ENCODE measurements around the gene FAS. TPM values are rescaled to one million over a fixed set of nuclear protein-coding genes. Genes with fewer than 3 reads are reported as not detected.
A peak's percentile ranks its signal among the peaks of the same experiment; 100 is the strongest.

The FAS gene
- total and polyA plus RNA-seq, 3 donors from 2014 or later: 9.3 to 16.2 (median 10.7) TPM

DNA sequence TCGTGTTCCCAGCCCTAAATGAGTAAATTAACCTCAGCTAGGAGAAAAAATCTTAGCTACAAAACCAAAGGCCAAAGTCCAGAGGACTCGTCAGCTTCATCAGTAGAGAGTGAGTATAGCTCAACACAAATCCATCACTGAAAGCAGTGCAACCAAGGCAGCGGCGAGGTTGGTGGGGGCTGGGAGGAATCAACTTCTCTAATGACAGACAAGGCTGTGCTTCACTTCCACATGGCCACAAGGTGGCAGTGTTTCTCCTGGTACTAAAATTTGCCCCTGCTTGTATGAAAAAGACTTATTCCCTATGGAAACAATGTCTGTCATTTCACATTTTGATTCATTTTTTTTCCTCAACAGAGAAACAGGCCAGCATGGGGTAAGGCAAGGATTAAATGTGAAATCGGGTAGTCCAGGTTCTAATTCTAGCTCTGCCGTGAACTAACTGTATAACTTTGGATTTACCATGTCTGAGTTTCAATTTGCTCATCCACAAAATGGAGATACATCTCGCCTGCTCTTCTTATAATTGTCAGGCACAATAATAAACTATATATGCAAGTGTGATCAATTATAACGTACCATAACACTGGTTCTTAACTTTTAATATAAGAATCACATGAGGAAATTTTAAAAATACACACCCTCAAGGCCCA lies 39.3 kb downstream of the FAS start:
- TF ChIP-seq POLR2A (IDR thresholded peaks at IDR 0.05) (no peak), CTCF (IDR thresholded peaks at IDR 0.05) (peak; percentile 96 to 97 (median 96))
- Histone ChIP-seq H3K4me1 (peaks cover 7% of the 10 kb centered on the region), H3K27ac (no peak overlapping the region), H3K4me3 (no peak overlapping the region), H3K27me3 (no peaks in the 10 kb centered on the region), H3K9me3 (no peaks in the 10 kb centered on the region), H3K36me3 (ENCODE audit: low read depth, missing control alignments) (no peaks in the 10 kb centered on the region)
- peak; percentile 91 for DNase-seq
- WGBS, 2 donors: 30 to 42% methylated on average over 8 of the region's 8 CpGs
- intact Hi-C loops (cut with DNase I; ENCODE audit: low total_unique reads): no loop called here

- 76 to 86% methylated on average over 2 of the region's 2 CpGs for WGBS, 2 donors
- intact Hi-C loops (cut with DNase I; ENCODE audit: low total_unique reads): no loop called here
- TF ChIP-seq CTCF (IDR thresholded peaks at IDR 0.05) (no peak), POLR2A (IDR thresholded peaks at IDR 0.05) (no peak)
These were observed 40.2 kb downstream of the FAS start for GRCh38 chr10:89030791-89031190.

DNA sequence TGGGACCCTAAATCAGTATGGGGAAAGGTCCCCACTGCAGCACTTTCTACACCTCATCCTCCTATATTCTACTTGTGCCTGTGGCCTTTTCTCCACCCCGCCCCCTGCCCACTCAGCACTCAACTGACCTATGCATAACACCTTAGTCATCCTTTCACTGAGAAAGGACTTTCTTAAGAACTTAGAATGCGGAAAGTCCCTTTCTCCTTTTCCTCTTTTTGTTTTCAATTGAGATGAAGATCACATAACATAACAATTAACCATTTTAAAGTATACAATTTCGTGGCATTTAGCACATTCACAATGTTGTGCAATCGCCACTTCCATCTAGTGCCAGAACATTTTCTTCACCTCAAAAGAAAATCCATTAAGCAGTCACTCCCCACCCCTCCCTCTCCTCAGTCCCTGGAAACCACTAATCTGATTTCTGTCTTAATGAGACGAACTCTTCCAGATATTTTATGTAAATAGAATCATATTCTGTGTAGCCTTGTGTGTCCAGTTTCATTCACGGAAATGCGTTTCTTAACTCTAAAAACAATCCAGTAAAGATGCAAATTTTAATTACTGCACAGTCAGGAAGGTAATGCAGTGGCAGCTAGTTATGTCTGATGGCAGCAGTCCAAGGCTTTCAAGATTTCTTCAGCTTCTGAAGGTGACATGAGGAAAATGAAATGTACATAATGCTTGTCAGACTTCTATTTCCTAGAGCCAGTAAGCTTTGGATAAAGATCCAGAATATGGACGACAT lies 41.7 kb downstream of the FAS start:
- H3K4me3 ChIP-seq: no peak overlapping the region
- TF ChIP-seq CTCF (IDR thresholded peaks at IDR 0.05): no peak
- no peak for TF ChIP-seq POLR2A (IDR thresholded peaks at IDR 0.05)
- H3K36me3 ChIP-seq (ENCODE audit: low read depth, missing control alignments): no peaks in the 10 kb centered on the region
- no peaks in the 10 kb centered on the region for H3K9me3 ChIP-seq
- no peaks in the 10 kb centered on the region for H3K27me3 ChIP-seq
- intact Hi-C loops (cut with DNase I; ENCODE audit: low total_unique reads): no loop called here
- peaks cover 7% of the 10 kb centered on the region for H3K4me1 ChIP-seq
- H3K27ac ChIP-seq: no peak overlapping the region
- DNase-seq: no peak
- WGBS, 2 donors: 65 to 66% methylated on average over 8 of the region's 8 CpGs

More at GRCh38 chr10:89030791-89031190, 40.2 kb downstream of the FAS start:
- no peaks in the 10 kb centered on the region for H3K36me3 ChIP-seq (ENCODE audit: low read depth, missing control alignments)
- H3K4me1 ChIP-seq: peaks cover 7% of the 10 kb centered on the region
- no peak for DNase-seq
- no peaks in the 10 kb centered on the region for H3K9me3 ChIP-seq
- no peak overlapping the region for H3K4me3 ChIP-seq
- no peak overlapping the region for H3K27ac ChIP-seq
- no peaks in the 10 kb centered on the region for H3K27me3 ChIP-seq

- TF ChIP-seq POLR2A (IDR thresholded peaks at IDR 0.05): no peak
- no peak for TF ChIP-seq CTCF (IDR thresholded peaks at IDR 0.05)
- 79 to 80% methylated on average over 1 of the region's 1 CpG for WGBS, 2 donors
- intact Hi-C loops (cut with DNase I; ENCODE audit: low total_unique reads): no loop called here
These were observed 44.9 kb downstream of the FAS start for GRCh38 chr10:89035461-89035860.

More at GRCh38 chr10:89035461-89035860, 44.9 kb downstream of the FAS start:
- Histone ChIP-seq H3K36me3 (ENCODE audit: low read depth, missing control alignments) (no peaks in the 10 kb centered on the region), H3K27me3 (no peaks in the 10 kb centered on the region), H3K9me3 (no peaks in the 10 kb centered on the region), H3K4me3 (no peak overlapping the region), H3K27ac (no peak overlapping the region), H3K4me1 (peaks cover 7% of the 10 kb centered on the region)
- DNase-seq: no peak
